ENCODE measurements around the gene KCNK10. TPM values are rescaled to one million over a fixed set of nuclear protein-coding genes. Genes with fewer than 3 reads are reported as not detected.

Gene KCNK10
- total RNA-seq, 5 donors from 2014 or later (not counting 1 experiment from before 2014, with no cell fraction given): not detected

DNA sequence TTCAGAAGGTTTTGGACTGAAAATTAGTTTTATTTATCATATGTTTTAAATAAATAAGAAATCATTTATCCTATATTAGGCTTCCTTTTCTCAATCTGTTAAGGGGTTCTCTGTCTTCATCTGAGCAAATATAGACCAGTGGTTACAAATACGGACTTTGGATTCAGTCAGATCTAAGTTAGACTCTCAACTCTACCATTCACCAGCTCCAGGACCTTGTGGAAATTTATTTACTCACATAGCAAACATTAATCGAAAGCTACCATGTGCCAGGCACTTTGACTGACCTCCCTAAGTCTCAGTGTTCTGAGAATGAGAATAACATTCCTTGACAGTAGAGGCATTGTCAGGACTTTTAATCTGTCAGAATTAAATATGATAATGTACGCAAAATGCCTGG, 22.3 kb downstream of the KCNK10 start:
- Mint-ChIP-seq H3K9me3 (no peaks in the 10 kb centered on the region), H3K36me3 (no peaks in the 10 kb centered on the region), H3K4me3 (no peak overlapping the region), H3K27me3 (peaks cover 30 to 36% of the 10 kb centered on the region in 2 donors), H3K4me1 (peaks cover 0 to 4% (median 3%) of the 10 kb centered on the region in 3 donors), H3K27ac (no peak overlapping the region)
- Histone ChIP-seq H3K4me1 (ENCODE audit: control insufficient read depth in 1 of 2, extremely low read depth in 1 of 2, insufficient read depth in 2 of 2, low read length in 2 of 2) (no peaks in the 10 kb centered on the region), H3K36me3 (ENCODE audit: control insufficient read depth in 2 of 2, extremely low read depth in 1 of 2, insufficient read depth in 1 of 2, low read length in 1 of 2) (no peaks in the 10 kb centered on the region), H3K27me3 (replicated peaks in 1 of 2; ENCODE audit: control insufficient read depth in 2 of 2, extremely low read depth in 1 of 2, insufficient read depth in 2 of 2, low read length in 1 of 2) (no peaks in the 10 kb centered on the region), H3K27ac (ENCODE audit: low read length) (no peak overlapping the region), H3K9me3 (no peaks in the 10 kb centered on the region), H3K4me3 (ENCODE audit: control insufficient read depth in 1 of 2, extremely low read depth in 1 of 2, low read length in 1 of 2) (no peak overlapping the region)
- no CpG with 5 or more reads among the region's 3 CpGs for WGBS (ENCODE audit: insufficient coverage)
- ChIA-PET POLR2A (no interaction called here), CTCF (no interaction called here)
- DNase-seq: no peak
- ATAC-seq (replicated peaks in 1 of 4): no peak

DNA sequence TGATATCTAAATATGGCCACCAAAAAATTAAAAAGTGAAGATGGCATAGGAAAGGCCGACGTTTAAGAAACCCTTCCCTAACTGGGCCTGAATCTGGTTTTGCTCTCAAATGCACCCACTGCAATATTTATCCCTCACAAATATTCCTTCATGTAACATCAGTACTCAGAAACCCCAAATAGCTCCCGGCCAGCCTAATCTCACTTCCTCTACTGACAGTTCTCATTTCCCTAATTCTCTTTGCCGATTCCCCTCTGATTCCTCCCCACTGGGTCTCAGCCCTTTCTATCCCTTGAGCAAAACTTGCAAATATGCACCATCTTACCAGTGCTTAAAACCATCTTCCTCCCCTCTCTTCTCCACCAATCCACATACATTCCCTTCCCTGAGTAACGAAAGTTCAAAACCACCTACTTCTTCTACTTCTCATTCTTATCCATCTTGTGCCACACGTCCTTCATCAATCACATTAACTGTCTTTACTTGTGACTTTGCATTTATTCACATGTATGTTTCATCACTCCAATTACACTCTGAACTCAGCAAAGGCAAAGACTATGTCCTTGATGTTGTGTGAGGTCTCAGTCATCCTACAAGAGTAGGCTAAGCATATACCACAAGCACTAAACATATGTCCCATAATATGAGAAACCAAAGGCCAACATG, 23.1 kb downstream of the KCNK10 start:
- DNase-seq: peak in 1 of 35 experiments; percentile 10
- no peaks in the 10 kb centered on the region for H3K9me3 ChIP-seq
- Mint-ChIP-seq H3K4me1 (peaks cover 0 to 4% (median 3%) of the 10 kb centered on the region in 3 donors), H3K4me3 (no peak overlapping the region), H3K9me3 (no peaks in the 10 kb centered on the region), H3K36me3 (no peaks in the 10 kb centered on the region), H3K27ac (no peak overlapping the region), H3K27me3 (peaks cover 30 to 37% of the 10 kb centered on the region in 2 donors)
- no peaks in the 10 kb centered on the region for H3K4me1 ChIP-seq (ENCODE audit: control insufficient read depth in 1 of 2, extremely low read depth in 1 of 2, insufficient read depth in 2 of 2, low read length in 2 of 2)
- WGBS (ENCODE audit: insufficient coverage): 17% methylated on average over 4 of the region's 6 CpGs
- H3K36me3 ChIP-seq (ENCODE audit: control insufficient read depth in 2 of 2, extremely low read depth in 1 of 2, insufficient read depth in 1 of 2, low read length in 1 of 2): no peaks in the 10 kb centered on the region
- CTCF ChIA-PET: no interaction called here
- H3K27ac ChIP-seq (ENCODE audit: low read length): no peak overlapping the region
- no peak overlapping the region for H3K4me3 ChIP-seq (ENCODE audit: control insufficient read depth in 1 of 2, extremely low read depth in 1 of 2, low read length in 1 of 2)
- POLR2A ChIA-PET: no interaction called here
- ATAC-seq (replicated peaks in 1 of 4): no peak
- H3K27me3 ChIP-seq (replicated peaks in 1 of 2; ENCODE audit: control insufficient read depth in 2 of 2, extremely low read depth in 1 of 2, insufficient read depth in 2 of 2, low read length in 1 of 2): no peaks in the 10 kb centered on the region

DNA sequence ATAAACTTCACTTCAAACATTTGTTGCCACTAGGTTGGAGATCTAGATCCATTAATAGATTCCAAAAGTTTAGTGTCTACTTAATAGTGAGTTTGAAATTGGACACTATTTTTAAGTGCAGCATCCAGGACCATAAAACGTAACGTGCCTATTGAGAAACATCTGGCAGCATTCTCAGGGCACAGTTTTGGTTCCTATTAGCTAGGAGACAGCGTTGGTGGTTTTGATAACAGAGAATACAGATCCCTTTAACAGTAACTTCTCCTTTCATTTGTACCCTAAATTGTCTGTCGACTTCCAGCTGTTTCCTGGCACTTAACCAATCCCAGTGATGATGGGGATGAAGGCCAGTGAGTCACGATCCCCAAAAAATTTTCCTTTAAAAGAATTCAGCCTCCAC, 25.8 kb downstream of the KCNK10 start:
- no CpG with 5 or more reads among the region's 5 CpGs for WGBS (ENCODE audit: insufficient coverage)
- no peak overlapping the region for H3K4me3 Mint-ChIP-seq
- ATAC-seq (replicated peaks in 1 of 4) (no peak), DNase-seq (no peak)
- Histone ChIP-seq H3K9me3 (no peaks in the 10 kb centered on the region), H3K4me1 (ENCODE audit: control insufficient read depth in 1 of 2, extremely low read depth in 1 of 2, insufficient read depth in 2 of 2, low read length in 2 of 2) (no peaks in the 10 kb centered on the region), H3K27ac (ENCODE audit: low read length) (no peak overlapping the region), H3K27me3 (replicated peaks in 1 of 2; ENCODE audit: control insufficient read depth in 2 of 2, extremely low read depth in 1 of 2, insufficient read depth in 2 of 2, low read length in 1 of 2) (peaks cover 0 to 5% of the 10 kb centered on the region in 2 experiments), H3K36me3 (ENCODE audit: control insufficient read depth in 2 of 2, extremely low read depth in 1 of 2, insufficient read depth in 1 of 2, low read length in 1 of 2) (no peaks in the 10 kb centered on the region), H3K4me3 (ENCODE audit: control insufficient read depth in 1 of 2, extremely low read depth in 1 of 2, low read length in 1 of 2) (no peak overlapping the region)
- POLR2A ChIA-PET: no interaction called here
- H3K27me3 Mint-ChIP-seq: peaks cover 35% of the 10 kb centered on the region in 2 donors
- H3K9me3 Mint-ChIP-seq: no peaks in the 10 kb centered on the region
- H3K27ac Mint-ChIP-seq: no peak overlapping the region
- no peaks in the 10 kb centered on the region for H3K36me3 Mint-ChIP-seq
- CTCF ChIA-PET: no interaction called here
- peaks cover 0 to 4% (median 3%) of the 10 kb centered on the region in 3 donors for H3K4me1 Mint-ChIP-seq

DNA sequence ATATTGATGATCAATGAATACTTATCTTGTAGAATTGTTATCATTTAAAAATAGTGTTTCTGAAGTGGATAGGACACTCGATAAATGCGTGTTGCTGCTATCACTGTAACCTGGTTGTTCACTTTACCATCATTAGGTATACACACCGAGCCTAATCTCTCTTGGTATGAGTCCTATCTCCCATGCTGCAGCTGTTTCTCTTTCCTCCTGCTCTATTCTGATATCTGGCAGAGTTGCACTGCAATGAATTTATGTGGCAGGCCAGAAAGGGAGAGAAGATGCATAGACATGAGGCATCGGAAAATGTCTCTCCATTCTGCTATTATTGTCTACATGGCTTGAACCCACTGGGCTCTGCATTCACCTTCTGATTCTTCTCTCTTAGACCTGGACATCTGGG, 26.7 kb downstream of the KCNK10 start:
- H3K27me3 ChIP-seq (replicated peaks in 1 of 2; ENCODE audit: control insufficient read depth in 2 of 2, extremely low read depth in 1 of 2, insufficient read depth in 2 of 2, low read length in 1 of 2): peaks cover 0 to 11% of the 10 kb centered on the region in 2 experiments
- no peak overlapping the region for H3K27ac ChIP-seq (ENCODE audit: low read length)
- H3K4me3 ChIP-seq (ENCODE audit: control insufficient read depth in 1 of 2, extremely low read depth in 1 of 2, low read length in 1 of 2): no peak overlapping the region
- no peak overlapping the region for H3K27ac Mint-ChIP-seq
- H3K4me1 Mint-ChIP-seq: peaks cover 0 to 4% (median 3%) of the 10 kb centered on the region in 3 donors
- H3K9me3 Mint-ChIP-seq: no peaks in the 10 kb centered on the region
- no peaks in the 10 kb centered on the region for H3K36me3 ChIP-seq (ENCODE audit: control insufficient read depth in 2 of 2, extremely low read depth in 1 of 2, insufficient read depth in 1 of 2, low read length in 1 of 2)
- DNase-seq (no peak), ATAC-seq (replicated peaks in 1 of 4) (no peak)
- no peak overlapping the region for H3K4me3 Mint-ChIP-seq
- H3K27me3 Mint-ChIP-seq: peaks cover 25 to 33% of the 10 kb centered on the region in 2 donors
- ChIA-PET CTCF (no interaction called here), POLR2A (no interaction called here)
- H3K4me1 ChIP-seq (ENCODE audit: control insufficient read depth in 1 of 2, extremely low read depth in 1 of 2, insufficient read depth in 2 of 2, low read length in 2 of 2): no peaks in the 10 kb centered on the region
- WGBS (ENCODE audit: insufficient coverage): no CpG with 5 or more reads among the region's 4 CpGs
- H3K36me3 Mint-ChIP-seq: no peaks in the 10 kb centered on the region
- no peaks in the 10 kb centered on the region for H3K9me3 ChIP-seq

DNA sequence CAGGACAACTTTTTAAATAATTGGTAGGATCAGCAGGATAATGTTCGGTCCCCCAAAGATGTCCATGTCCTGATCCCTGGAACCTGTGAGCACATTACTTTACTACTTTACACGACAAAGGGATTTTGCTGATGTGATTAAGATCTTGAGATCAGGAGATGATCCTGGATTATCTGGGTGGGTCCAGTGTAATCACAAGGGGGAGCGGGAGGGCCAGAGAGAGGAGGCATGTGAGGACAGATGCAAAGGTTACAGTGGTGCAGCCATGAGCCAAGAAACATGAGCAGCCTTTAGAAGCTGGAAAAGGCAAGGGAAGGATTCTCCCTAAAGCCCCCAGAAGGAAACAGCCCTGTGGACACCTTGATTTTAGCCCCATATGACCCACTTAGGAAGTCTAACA, 33.1 kb downstream of the KCNK10 start:
- ChIA-PET CTCF (interaction anchor here in 1 of 2 donors (0.6 kb wide), 1 partner anchor 232 kb away, joined by 3 read pairs; no protein-coding TSS in a partner anchor), POLR2A (no interaction called here)
- DNase-seq (no peak), ATAC-seq (replicated peaks in 1 of 4) (no peak)
- no peaks in the 10 kb centered on the region for H3K36me3 ChIP-seq (ENCODE audit: control insufficient read depth in 2 of 2, extremely low read depth in 1 of 2, insufficient read depth in 1 of 2, low read length in 1 of 2)
- 80% methylated on average over 1 of the region's 3 CpGs for WGBS (ENCODE audit: insufficient coverage)
- H3K27ac ChIP-seq (ENCODE audit: low read length): no peak overlapping the region
- Mint-ChIP-seq H3K9me3 (peaks cover 0 to 8% (median 0%) of the 10 kb centered on the region in 3 donors), H3K4me1 (no peaks in the 10 kb centered on the region), H3K4me3 (no peak overlapping the region), H3K36me3 (no peaks in the 10 kb centered on the region), H3K27me3 (peaks cover 22 to 26% of the 10 kb centered on the region in 2 donors), H3K27ac (no peak overlapping the region)
- H3K9me3 ChIP-seq: no peaks in the 10 kb centered on the region
- peaks cover 0 to 17% of the 10 kb centered on the region in 2 experiments for H3K27me3 ChIP-seq (replicated peaks in 1 of 2; ENCODE audit: control insufficient read depth in 2 of 2, extremely low read depth in 1 of 2, insufficient read depth in 2 of 2, low read length in 1 of 2)
- no peak overlapping the region for H3K4me3 ChIP-seq (ENCODE audit: control insufficient read depth in 1 of 2, extremely low read depth in 1 of 2, low read length in 1 of 2)
- no peaks in the 10 kb centered on the region for H3K4me1 ChIP-seq (ENCODE audit: control insufficient read depth in 1 of 2, extremely low read depth in 1 of 2, insufficient read depth in 2 of 2, low read length in 2 of 2)

DNA sequence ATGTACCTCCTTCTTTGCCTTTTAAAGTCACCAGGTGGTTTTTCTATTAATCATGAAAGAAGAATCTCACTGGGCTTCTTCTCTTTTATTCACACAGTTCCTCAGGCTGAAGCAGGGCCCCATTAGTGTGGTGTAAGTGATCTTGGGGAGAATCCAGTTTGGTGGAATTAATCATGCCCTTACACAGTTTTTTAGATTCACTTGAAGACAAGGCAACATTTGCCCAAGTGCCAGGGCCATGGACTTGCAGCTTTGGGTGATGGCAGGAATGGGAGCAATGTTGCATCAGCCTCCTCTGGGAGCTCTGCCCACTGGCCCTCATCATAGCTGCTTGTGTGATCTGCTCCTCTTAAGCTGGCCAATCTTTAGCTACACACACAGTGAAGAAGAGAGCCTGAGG, 33.8 kb downstream of the KCNK10 start:
- Histone ChIP-seq H3K27me3 (replicated peaks in 1 of 2; ENCODE audit: control insufficient read depth in 2 of 2, extremely low read depth in 1 of 2, insufficient read depth in 2 of 2, low read length in 1 of 2) (peaks cover 0 to 17% of the 10 kb centered on the region in 2 experiments), H3K27ac (ENCODE audit: low read length) (no peak overlapping the region), H3K4me3 (ENCODE audit: control insufficient read depth in 1 of 2, extremely low read depth in 1 of 2, low read length in 1 of 2) (no peak overlapping the region), H3K4me1 (ENCODE audit: control insufficient read depth in 1 of 2, extremely low read depth in 1 of 2, insufficient read depth in 2 of 2, low read length in 2 of 2) (no peaks in the 10 kb centered on the region), H3K9me3 (no peaks in the 10 kb centered on the region), H3K36me3 (ENCODE audit: control insufficient read depth in 2 of 2, extremely low read depth in 1 of 2, insufficient read depth in 1 of 2, low read length in 1 of 2) (no peaks in the 10 kb centered on the region)
- ChIA-PET POLR2A (no interaction called here), CTCF (no interaction called here)
- ATAC-seq (replicated peaks in 1 of 4) (no peak), DNase-seq (no peak)
- no peaks in the 10 kb centered on the region for H3K36me3 Mint-ChIP-seq
- H3K9me3 Mint-ChIP-seq: peaks cover 0 to 8% (median 0%) of the 10 kb centered on the region in 3 donors
- no peaks in the 10 kb centered on the region for H3K4me1 Mint-ChIP-seq
- no peak overlapping the region for H3K4me3 Mint-ChIP-seq
- peaks cover 22 to 26% of the 10 kb centered on the region in 2 donors for H3K27me3 Mint-ChIP-seq
- no peak overlapping the region for H3K27ac Mint-ChIP-seq
